ENCODE measurements around the gene TPM2. TPM values are rescaled to one million over a fixed set of nuclear protein-coding genes. Genes with fewer than 3 reads are reported as not detected.

TPM2 gene
- polyA plus RNA-seq, 1 of the 3 experiments (the other 2 are of a cell fraction), result 620 TPM

GRCh38 chr9:35679091-35679490, 10.6 kb downstream of the TPM2 start:
- Histone ChIP-seq H3F3A (replicated peaks; ENCODE audit: insufficient read depth) (peaks cover 31% of the 10 kb centered on the region), H3K36me3 (replicated peaks in 1 of 2; ENCODE audit: control insufficient read depth in 1 of 2, insufficient read depth in 2 of 2, low read length in 1 of 2) (peaks cover 14 to 17% of the 10 kb centered on the region in 2 experiments), H3K9me2 (no peaks in the 10 kb centered on the region), H3K27ac (ENCODE audit: low read depth in 2 of 2, low read length in 1 of 2) (no peak overlapping the region), H3K9me3 (no peaks in the 10 kb centered on the region), H3K4me1 (ENCODE audit: control insufficient read depth in 1 of 2, insufficient read depth in 2 of 2, low read depth in 1 of 2, low read length in 1 of 2) (peaks cover 4 to 7% of the 10 kb centered on the region in 2 experiments; a peak in 1 of 4 replicates), H2AFZ (ENCODE audit: low read depth) (no peak overlapping the region), H3K4me3 (ENCODE audit: low read depth in 2 of 2, low read length in 1 of 2) (no peak overlapping the region), H3K4me2 (no peak overlapping the region), H3K27me3 (ENCODE audit: insufficient read depth) (no peaks in the 10 kb centered on the region), H3K79me2 (ENCODE audit: insufficient read depth) (no peaks in the 10 kb centered on the region), H4K20me1 (ENCODE audit: insufficient read depth) (peaks cover 9% of the 10 kb centered on the region), H3K9ac (no peak overlapping the region)
- WGBS (ENCODE audit: low lambda C conversion rate), result 84% methylated on average over 5 of the region's 5 CpGs
- TF ChIP-seq NFIC (IDR thresholded peaks at IDR 0.05; ENCODE audit: borderline replicate concordance) (no peak), GABPA (IDR thresholded peaks at IDR 0.05; ENCODE audit: low read depth) (no peak)
- ChIA-PET CTCF (interaction anchor here (1.1 to 1.2 kb wide), 3 partner anchors 17 to 75 kb away, joined by 3 to 4 read pairs (median 4); no protein-coding TSS in a partner anchor), POLR2A (interaction anchor here (1.0 to 1.7 kb wide), 2 partner anchors 12 to 21 kb away, joined by 3 to 4 read pairs; partner anchors contain the start of genes CCDC107 and RMRP)
- DNase-seq, result no peak

- Histone ChIP-seq H3K9ac (0 out of 2 replicates have a peak overlapping the region, but pooled peaks have one; percentile 11), H3F3A (replicated peaks; ENCODE audit: insufficient read depth) (peaks cover 15% of the 10 kb centered on the region), H3K27me3 (ENCODE audit: insufficient read depth) (no peaks in the 10 kb centered on the region), H3K9me3 (no peaks in the 10 kb centered on the region), H3K4me2 (peak overlapping the region; percentile 69), H3K4me1 (ENCODE audit: control insufficient read depth in 1 of 2, insufficient read depth in 2 of 2, low read depth in 1 of 2, low read length in 1 of 2) (peaks cover 0 to 13% of the 10 kb centered on the region in 2 experiments; a peak in 1 of 4 replicates), H2AFZ (ENCODE audit: low read depth) (peak overlapping the region; percentile 87), H3K4me3 (ENCODE audit: low read depth in 2 of 2, low read length in 1 of 2) (peak overlapping the region; percentile 19 to 38; a peak in 2 of 4 replicates), H3K27ac (ENCODE audit: low read depth in 2 of 2, low read length in 1 of 2) (no peak overlapping the region; a peak in 1 of 4 replicates), H3K9me2 (no peaks in the 10 kb centered on the region), H4K20me1 (ENCODE audit: insufficient read depth) (no peaks in the 10 kb centered on the region), H3K79me2 (ENCODE audit: insufficient read depth) (no peaks in the 10 kb centered on the region), H3K36me3 (replicated peaks in 1 of 2; ENCODE audit: control insufficient read depth in 1 of 2, insufficient read depth in 2 of 2, low read length in 1 of 2) (no peaks in the 10 kb centered on the region)
- TF ChIP-seq CHD2 (IDR thresholded peaks at IDR 0.05; ENCODE audit: low read length, partially characterized antibody) (peak; percentile 12), NRF1 (IDR thresholded peaks at IDR 0.05; ENCODE audit: low read depth, low read length) (peak; percentile 61), RCOR1 (IDR thresholded peaks at IDR 0.05; ENCODE audit: low read length) (no peak), TEAD4 (IDR thresholded peaks at IDR 0.05; ENCODE audit: borderline replicate concordance, insufficient read depth) (no peak), FOSL2 (IDR thresholded peaks at IDR 0.05; ENCODE audit: borderline replicate concordance, low read depth) (no peak)
- WGBS (ENCODE audit: low lambda C conversion rate), result 38% methylated on average over 32 of the region's 51 CpGs
- ChIA-PET CTCF (interaction anchor here (0.7 to 2.6 kb wide), 14 partner anchors 11 to 137 kb away, joined by 3 to 23 read pairs (median 3); partner anchors contain the start of genes ARHGEF39, CCDC107 and RMRP), POLR2A (interaction anchor here (0.7 to 1.7 kb wide), 8 partner anchors 9 to 57 kb away, joined by 3 to 11 read pairs (median 4); partner anchors contain the start of genes ARHGEF39, CCDC107 and CREB3)
- peak; percentile 96 for DNase-seq
These were observed 13.9 kb downstream of the TPM2 start for GRCh38 chr9:35675732-35676392.

- WGBS (ENCODE audit: low lambda C conversion rate), result 73% methylated on average over 12 of the region's 13 CpGs
- peak overlapping the region; percentile 87; the same call in 1 of the 2 replicates for H2AFZ ChIP-seq (ENCODE audit: low read depth)
- no peak for TF ChIP-seq RFX5 (IDR thresholded peaks at IDR 0.05; ENCODE audit: low read length)
- no peak for TF ChIP-seq NRF1 (IDR thresholded peaks at IDR 0.05; ENCODE audit: low read depth, low read length)
- TF ChIP-seq SIN3A (IDR thresholded peaks at IDR 0.05; ENCODE audit: borderline replicate concordance, low read depth, low read length), result no peak
- no peak for TF ChIP-seq MXI1 (IDR thresholded peaks at IDR 0.05; ENCODE audit: low read depth, low read length)
- TF ChIP-seq GATA2 (CRISPR knock-in tag; IDR thresholded peaks at IDR 0.05), result no peak
- TF ChIP-seq PBX3 (IDR thresholded peaks at IDR 0.05), result no peak
- no peak for TF ChIP-seq FOXM1 (IDR thresholded peaks at IDR 0.05; ENCODE audit: low read depth)
- TF ChIP-seq RCOR1 (IDR thresholded peaks at IDR 0.05; ENCODE audit: low read length), result no peak
- no peak for TF ChIP-seq USF1 (IDR thresholded peaks at IDR 0.05; ENCODE audit: borderline replicate concordance, low read depth)
- TF ChIP-seq MEF2A (IDR thresholded peaks at IDR 0.05; ENCODE audit: borderline replicate concordance, low read depth), result no peak
- no peak for TF ChIP-seq POLR2AphosphoS5 (IDR thresholded peaks at IDR 0.05; ENCODE audit: low read depth, low read length)
- no peak for TF ChIP-seq FOXJ3 (CRISPR knock-in tag; IDR thresholded peaks at IDR 0.05)
These were observed 14.5 kb downstream of the TPM2 start for GRCh38 chr9:35675204-35675603.

More at GRCh38 chr9:35675204-35675603, 14.5 kb downstream of the TPM2 start:
- Histone ChIP-seq H3K27ac (ENCODE audit: low read depth in 2 of 2, low read length in 1 of 2) (no peak overlapping the region; a peak in 1 of 4 replicates), H3K36me3 (replicated peaks in 1 of 2; ENCODE audit: control insufficient read depth in 1 of 2, insufficient read depth in 2 of 2, low read length in 1 of 2) (no peaks in the 10 kb centered on the region), H3K9me2 (no peaks in the 10 kb centered on the region), H3K4me2 (peak overlapping the region; percentile 69), H4K20me1 (ENCODE audit: insufficient read depth) (no peaks in the 10 kb centered on the region), H3K9me3 (no peaks in the 10 kb centered on the region), H3K4me1 (ENCODE audit: control insufficient read depth in 1 of 2, insufficient read depth in 2 of 2, low read depth in 1 of 2, low read length in 1 of 2) (peaks cover 0 to 13% of the 10 kb centered on the region in 2 experiments; a peak in 1 of 4 replicates), H3K27me3 (ENCODE audit: insufficient read depth) (no peaks in the 10 kb centered on the region), H3K9ac (no peak overlapping the region), H3K79me2 (ENCODE audit: insufficient read depth) (no peaks in the 10 kb centered on the region), H3K4me3 (ENCODE audit: low read depth in 2 of 2, low read length in 1 of 2) (peak overlapping the region in 1 of 2 experiments; percentile 38; a peak in 2 of 4 replicates), H3F3A (replicated peaks; ENCODE audit: insufficient read depth) (peaks cover 11% of the 10 kb centered on the region)
- DNase-seq, result no peak
- POLR2A ChIA-PET, result interaction anchor here (0.7 to 1.7 kb wide), 8 partner anchors 10 to 58 kb away, joined by 3 to 11 read pairs (median 4); partner anchors contain the start of genes ARHGEF39, CCDC107 and CREB3
- CTCF ChIA-PET, result interaction anchor here (0.7 to 2.6 kb wide), 14 partner anchors 10 to 137 kb away, joined by 3 to 23 read pairs (median 3); partner anchors contain the start of genes ARHGEF39, CCDC107, RMRP and TPM2

Measured in SK-N-SH (cell line).